ENCODE data around the gene TCF4. TPM values are rescaled to one million over a fixed set of nuclear protein-coding genes. Genes with fewer than 3 reads are reported as not detected.
A peak's percentile ranks its signal among the peaks of the same experiment; 100 is the strongest.

TCF4 gene
- total RNA-seq, 4 donors from 2014 or later = 114 to 190 (median 132) TPM

DNA sequence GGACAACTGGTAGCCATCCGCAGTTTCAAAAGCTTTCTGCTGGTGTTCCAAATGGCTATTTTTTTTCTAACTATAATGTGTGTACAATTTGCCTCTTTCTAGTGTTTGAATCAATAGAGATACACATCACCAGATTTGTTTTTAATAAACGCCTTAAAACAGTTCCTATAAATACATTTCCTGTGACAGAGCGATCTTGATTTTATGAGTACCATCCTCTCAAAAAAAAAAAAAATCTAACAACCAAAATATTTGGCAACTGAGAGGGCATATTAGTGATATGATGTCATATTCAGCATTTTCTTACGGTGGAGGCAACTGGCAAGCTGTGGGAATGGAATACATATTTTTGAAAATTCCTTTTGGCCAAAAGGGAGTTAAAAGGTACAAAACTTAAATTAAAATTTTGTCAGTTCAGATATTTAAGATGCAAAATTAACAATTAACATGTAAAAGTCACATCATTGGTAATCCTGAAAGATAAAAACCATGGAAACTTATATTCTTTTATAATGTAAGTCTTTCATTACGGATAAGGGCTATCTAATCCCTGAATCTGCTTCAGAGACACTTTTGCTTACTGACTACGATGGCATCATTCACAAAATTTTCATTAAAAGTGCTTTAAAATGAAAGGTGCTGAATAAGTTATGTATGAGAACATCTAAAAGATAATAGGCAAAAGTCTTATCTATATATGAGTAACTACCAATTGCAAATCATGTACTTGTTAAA, 268.4 kb downstream of the TCF4 start:
- DNase-seq = no peak
- Histone ChIP-seq H3K27me3 (no peaks in the 10 kb centered on the region), H3K4me1 (peaks cover 9 to 22% of the 10 kb centered on the region in 2 donors), H3K36me3 (no peaks in the 10 kb centered on the region), H3K9me3 (no peaks in the 10 kb centered on the region), H3K4me3 (replicated peaks in 1 of 3) (peak overlapping the region in 1 of 3 donors; percentile 38), H3K27ac (peak overlapping the region; percentile 86 to 94 (median 91))
- WGBS, 2 donors = 49 to 58% methylated on average over 6 of the region's 6 CpGs
- intact Hi-C loops (cut with DNase I) = no loop called here
- TF ChIP-seq POLR2A (IDR thresholded peaks at IDR 0.05) = no peak

GRCh38 chr18:55318951-55319441, 269.0 kb downstream of the TCF4 start:
- intact Hi-C loops (cut with DNase I) = no loop called here
- Histone ChIP-seq H3K4me3 (replicated peaks in 1 of 3) (peak overlapping the region in 1 of 3 donors; percentile 18), H3K36me3 (no peaks in the 10 kb centered on the region), H3K9me3 (no peaks in the 10 kb centered on the region), H3K27ac (peak overlapping the region; percentile 86 to 94 (median 91)), H3K27me3 (no peaks in the 10 kb centered on the region), H3K4me1 (peaks cover 6 to 25% of the 10 kb centered on the region in 2 donors)
- DNase-seq = no peak
- 40 to 41% methylated on average over 3 of the region's 3 CpGs for WGBS, 2 donors
- no peak for TF ChIP-seq POLR2A (IDR thresholded peaks at IDR 0.05)
- TF ChIP-seq, protein P1, sequence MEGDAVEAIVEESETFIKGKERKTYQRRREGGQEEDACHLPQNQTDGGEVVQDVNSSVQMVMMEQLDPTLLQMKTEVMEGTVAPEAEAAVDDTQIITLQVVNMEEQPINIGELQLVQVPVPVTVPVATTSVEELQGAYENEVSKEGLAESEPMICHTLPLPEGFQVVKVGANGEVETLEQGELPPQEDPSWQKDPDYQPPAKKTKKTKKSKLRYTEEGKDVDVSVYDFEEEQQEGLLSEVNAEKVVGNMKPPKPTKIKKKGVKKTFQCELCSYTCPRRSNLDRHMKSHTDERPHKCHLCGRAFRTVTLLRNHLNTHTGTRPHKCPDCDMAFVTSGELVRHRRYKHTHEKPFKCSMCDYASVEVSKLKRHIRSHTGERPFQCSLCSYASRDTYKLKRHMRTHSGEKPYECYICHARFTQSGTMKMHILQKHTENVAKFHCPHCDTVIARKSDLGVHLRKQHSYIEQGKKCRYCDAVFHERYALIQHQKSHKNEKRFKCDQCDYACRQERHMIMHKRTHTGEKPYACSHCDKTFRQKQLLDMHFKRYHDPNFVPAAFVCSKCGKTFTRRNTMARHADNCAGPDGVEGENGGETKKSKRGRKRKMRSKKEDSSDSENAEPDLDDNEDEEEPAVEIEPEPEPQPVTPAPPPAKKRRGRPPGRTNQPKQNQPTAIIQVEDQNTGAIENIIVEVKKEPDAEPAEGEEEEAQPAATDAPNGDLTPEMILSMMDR (IDR thresholded peaks at IDR 0.05) = no peak

DNA sequence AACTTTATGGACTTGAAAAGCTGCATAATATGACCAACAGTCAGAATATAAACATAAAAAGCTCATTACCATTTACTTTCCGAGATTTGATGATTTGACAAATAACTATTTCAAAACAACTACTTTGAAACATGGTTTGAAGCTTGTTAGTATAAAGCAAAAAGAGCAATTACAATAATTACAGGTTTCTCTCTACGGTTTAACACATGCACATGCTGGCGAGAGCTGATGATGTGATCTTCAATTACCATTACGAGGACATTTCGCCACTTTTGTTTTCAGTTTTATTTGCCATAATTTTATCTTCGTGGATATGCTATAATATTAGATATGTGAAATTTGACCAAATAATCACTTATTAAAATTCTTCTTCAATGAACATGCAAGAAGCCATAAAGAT, 270.1 kb downstream of the TCF4 start:
- H3K4me1 ChIP-seq = peaks cover 12 to 24% of the 10 kb centered on the region in 2 donors
- no peaks in the 10 kb centered on the region for H3K36me3 ChIP-seq
- H3K4me3 ChIP-seq (replicated peaks in 1 of 3) = no peak overlapping the region

GRCh38 chr18:55317324-55317723, 270.7 kb downstream of the TCF4 start:
- H3K4me1 ChIP-seq = peaks cover 9 to 22% of the 10 kb centered on the region in 2 donors
- H3K27ac ChIP-seq = peak overlapping the region; percentile 86 to 94 (median 91)
- intact Hi-C loops (cut with DNase I) = no loop called here
- H3K27me3 ChIP-seq = no peaks in the 10 kb centered on the region
- TF ChIP-seq, protein P1 (IDR thresholded peaks at IDR 0.05) = no peak
- no peak for TF ChIP-seq POLR2A (IDR thresholded peaks at IDR 0.05)
- WGBS, 2 donors = 85 to 86% methylated on average over 1 of the region's 1 CpG
- no peaks in the 10 kb centered on the region for H3K9me3 ChIP-seq
- H3K4me3 ChIP-seq (replicated peaks in 1 of 3) = no peak overlapping the region
- H3K36me3 ChIP-seq = no peaks in the 10 kb centered on the region
- DNase-seq = no peak

More for the DNA sequence above, 270.1 kb downstream of the TCF4 start:
- 72 to 76% methylated on average over 6 of the region's 6 CpGs for WGBS, 2 donors
- intact Hi-C loops (cut with DNase I) = no loop called here
- no peaks in the 10 kb centered on the region for H3K9me3 ChIP-seq
- no peak for DNase-seq
- H3K27me3 ChIP-seq = no peaks in the 10 kb centered on the region
- H3K27ac ChIP-seq = peak overlapping the region; percentile 86 to 94 (median 91)
- TF ChIP-seq, protein P1 (IDR thresholded peaks at IDR 0.05) = no peak
- no peak for TF ChIP-seq POLR2A (IDR thresholded peaks at IDR 0.05)

DNA sequence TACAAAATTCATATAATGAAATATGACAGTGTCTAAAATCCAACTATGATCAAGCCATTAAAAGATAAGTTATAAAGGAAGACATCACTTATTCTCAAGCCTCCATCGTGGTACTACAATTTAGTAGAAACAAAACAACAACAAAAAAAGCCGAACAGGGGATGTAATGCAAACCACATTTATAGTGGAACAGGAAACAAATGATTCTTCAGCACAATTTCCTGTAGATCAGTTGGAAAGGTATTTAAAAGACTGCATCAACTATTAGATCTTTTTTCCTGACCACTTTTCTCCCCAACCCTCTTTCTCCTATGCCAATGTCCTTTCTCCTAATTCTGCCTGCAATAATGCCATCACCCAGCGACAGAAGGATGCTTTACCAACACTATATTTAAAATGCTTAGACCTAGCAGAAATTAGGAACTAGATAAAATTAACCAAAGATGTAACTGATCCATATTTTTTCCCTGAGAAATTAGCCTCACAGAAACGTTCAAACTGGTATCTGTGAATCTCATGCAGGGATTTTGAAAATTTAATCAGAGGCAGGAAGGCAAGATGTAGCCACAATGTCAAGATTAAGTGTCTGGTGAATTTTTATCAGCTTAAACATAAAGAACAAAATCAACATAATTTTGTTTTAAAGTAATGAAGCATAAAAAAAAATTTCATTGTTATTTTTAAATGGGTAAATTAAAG, 271.4 kb downstream of the TCF4 start:
- intact Hi-C loops (cut with DNase I) = no loop called here
- H3K27me3 ChIP-seq = no peaks in the 10 kb centered on the region
- peak overlapping the region in 2 of 3 donors; percentile 86 to 94 for H3K27ac ChIP-seq

More for the DNA sequence above, 271.4 kb downstream of the TCF4 start:
- no peak for TF ChIP-seq POLR2A (IDR thresholded peaks at IDR 0.05)
- TF ChIP-seq, protein P1 (IDR thresholded peaks at IDR 0.05) = no peak
- Histone ChIP-seq H3K4me3 (replicated peaks in 1 of 3) (no peak overlapping the region), H3K36me3 (no peaks in the 10 kb centered on the region), H3K9me3 (no peaks in the 10 kb centered on the region), H3K4me1 (peaks cover 9 to 22% of the 10 kb centered on the region in 2 donors)
- WGBS, 2 donors = 67% methylated on average over 4 of the region's 4 CpGs
- DNase-seq = no peak
